ENCODE measurements around the gene DOK3.

DOK3 gene

GRCh38 chr5:177553671-177554429 lies 44.2 kb upstream of the DOK3 start:
- peak; percentile 82 for DNase-seq (ENCODE audit: low spot score)
- no peak for TF ChIP-seq CTCF (IDR thresholded peaks at IDR 0.05; ENCODE audit: extremely low read depth, insufficient read depth, missing control alignments)
- in situ Hi-C loops (cut with MboI; ENCODE audit: low pct_unique_long_range_greater_than_20kb, low sequenced_read_pairs, unreplicated experiment), result no loop called here

- in situ Hi-C loops (cut with MboI; ENCODE audit: low pct_unique_long_range_greater_than_20kb, low sequenced_read_pairs, unreplicated experiment), result no loop called here
- DNase-seq (ENCODE audit: low spot score), result no peak
- TF ChIP-seq CTCF (IDR thresholded peaks at IDR 0.05; ENCODE audit: extremely low read depth, insufficient read depth, missing control alignments), result no peak
These were observed 43.3 kb upstream of the DOK3 start for GRCh38 chr5:177552839-177553455.

- in situ Hi-C loops (cut with MboI; ENCODE audit: low pct_unique_long_range_greater_than_20kb, low sequenced_read_pairs, unreplicated experiment), result no loop called here
- no peak for TF ChIP-seq CTCF (IDR thresholded peaks at IDR 0.05; ENCODE audit: extremely low read depth, insufficient read depth, missing control alignments)
- no peak for DNase-seq (ENCODE audit: low spot score)
These were observed 40.5 kb upstream of the DOK3 start for GRCh38 chr5:177550122-177550521.

GRCh38 chr5:177548495-177548894 lies 38.9 kb upstream of the DOK3 start:
- in situ Hi-C loops (cut with MboI; ENCODE audit: low pct_unique_long_range_greater_than_20kb, low sequenced_read_pairs, unreplicated experiment), result no loop called here

DNA sequence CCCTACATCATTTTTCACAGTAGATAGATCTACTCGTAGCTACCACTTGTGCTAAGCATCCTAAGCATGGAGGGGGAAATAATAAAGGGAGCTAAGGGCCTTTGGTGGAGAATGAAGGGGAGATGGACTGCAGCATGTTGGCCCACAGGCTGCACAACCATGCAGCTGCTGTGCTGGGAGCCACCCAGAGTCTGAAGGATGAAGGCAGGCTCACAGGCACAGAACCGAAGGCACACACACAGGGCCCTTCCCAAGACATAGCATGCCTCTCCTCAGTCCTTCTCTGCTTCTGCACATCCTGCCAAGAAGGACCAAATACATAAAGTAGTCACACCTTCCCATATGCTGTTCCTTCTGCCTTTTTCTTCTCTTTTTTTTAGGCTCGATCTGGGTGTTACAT lies 38.1 kb upstream of the DOK3 start:
- in situ Hi-C loops (cut with MboI; ENCODE audit: low pct_unique_long_range_greater_than_20kb, low sequenced_read_pairs, unreplicated experiment), result no loop called here
- no peak for DNase-seq (ENCODE audit: low spot score)
- no peak for TF ChIP-seq CTCF (IDR thresholded peaks at IDR 0.05; ENCODE audit: extremely low read depth, insufficient read depth, missing control alignments)

More at GRCh38 chr5:177548495-177548894, 38.9 kb upstream of the DOK3 start:
- TF ChIP-seq CTCF (IDR thresholded peaks at IDR 0.05; ENCODE audit: extremely low read depth, insufficient read depth, missing control alignments), result no peak
- DNase-seq (ENCODE audit: low spot score), result no peak

DNA sequence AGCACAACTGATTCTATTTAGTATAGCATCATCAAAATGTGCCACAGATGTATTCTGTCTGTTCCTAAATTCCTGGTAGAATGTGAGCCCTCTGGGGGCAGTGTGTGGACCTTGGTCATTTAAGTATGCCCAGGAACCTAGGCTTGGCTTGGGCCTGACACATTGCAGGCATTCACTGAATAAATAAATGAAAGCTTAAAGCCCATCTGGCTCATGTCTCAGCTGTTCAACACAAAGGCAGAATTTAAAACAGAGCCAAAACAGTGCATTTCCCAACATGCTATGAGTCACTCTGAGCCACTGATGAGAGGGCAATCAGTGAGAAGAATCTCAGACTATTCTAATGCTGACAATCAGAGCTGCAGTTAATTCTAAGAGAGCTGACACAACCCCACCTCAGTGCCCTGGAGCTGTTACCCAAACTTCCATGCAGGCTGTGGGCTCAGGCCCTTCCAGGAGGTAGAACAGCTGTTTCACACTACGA lies 36.7 kb upstream of the DOK3 start:
- TF ChIP-seq CTCF (IDR thresholded peaks at IDR 0.05; ENCODE audit: extremely low read depth, insufficient read depth, missing control alignments), result no peak
- in situ Hi-C loops (cut with MboI; ENCODE audit: low pct_unique_long_range_greater_than_20kb, low sequenced_read_pairs, unreplicated experiment), result no loop called here
- no peak for DNase-seq (ENCODE audit: low spot score)
